ENCODE results near the gene DLL3.

The DLL3 gene

GRCh38 chr19:39489756-39490155 is 9.0 kb upstream of the DLL3 start:
- no peaks in the 10 kb centered on the region for H4K20me1 ChIP-seq (ENCODE audit: insufficient read depth, low read length)
- H2AFZ ChIP-seq (ENCODE audit: low read depth, low read length), result no peak overlapping the region
- peaks cover 34% of the 10 kb centered on the region for H3K36me3 ChIP-seq (replicated peaks; ENCODE audit: low read depth, low read length)
- H3K9ac ChIP-seq (ENCODE audit: low read length), result no peak overlapping the region
- H3K4me1 ChIP-seq (ENCODE audit: low read length), result no peaks in the 10 kb centered on the region
- TF ChIP-seq CTCF (IDR thresholded peaks at IDR 0.05; ENCODE audit: low read depth, low read length) (no peak), EZH2phosphoT487 (IDR thresholded peaks at IDR 0.05; ENCODE audit: low read depth) (no peak)
- no peaks in the 10 kb centered on the region for H3K9me3 ChIP-seq (ENCODE audit: insufficient read depth, low read length)
- H3K27ac ChIP-seq (ENCODE audit: low read length), result no peak overlapping the region
- H3K4me2 ChIP-seq (ENCODE audit: low read length), result no peak overlapping the region
- no peaks in the 10 kb centered on the region for H3K27me3 ChIP-seq (ENCODE audit: low read depth, low read length)
- peaks cover 10% of the 10 kb centered on the region; the same call in 1 of the 2 replicates for H3K79me2 ChIP-seq (ENCODE audit: low read length)
- H3K4me3 ChIP-seq (ENCODE audit: low read length), result no peak overlapping the region

- H3K27ac ChIP-seq (ENCODE audit: low read length), result no peak overlapping the region
- H3K4me2 ChIP-seq (ENCODE audit: low read length), result no peak overlapping the region
- no peaks in the 10 kb centered on the region for H3K27me3 ChIP-seq (ENCODE audit: low read depth, low read length)
- H3K4me3 ChIP-seq (ENCODE audit: low read length), result no peak overlapping the region
- H3K9me3 ChIP-seq (ENCODE audit: insufficient read depth, low read length), result no peaks in the 10 kb centered on the region
- no peak overlapping the region for H2AFZ ChIP-seq (ENCODE audit: low read depth, low read length)
- no peaks in the 10 kb centered on the region for H3K79me2 ChIP-seq (ENCODE audit: low read length)
- H3K9ac ChIP-seq (ENCODE audit: low read length), result no peak overlapping the region
- no peak for TF ChIP-seq CTCF (IDR thresholded peaks at IDR 0.05; ENCODE audit: low read depth, low read length)
- no peak for TF ChIP-seq EZH2phosphoT487 (IDR thresholded peaks at IDR 0.05; ENCODE audit: low read depth)
- H3K4me1 ChIP-seq (ENCODE audit: low read length), result no peaks in the 10 kb centered on the region
- peaks cover 24% of the 10 kb centered on the region for H3K36me3 ChIP-seq (replicated peaks; ENCODE audit: low read depth, low read length)
- H4K20me1 ChIP-seq (ENCODE audit: insufficient read depth, low read length), result no peaks in the 10 kb centered on the region
These were observed 6.5 kb upstream of the DLL3 start for GRCh38 chr19:39492225-39492624.

- no peak for TF ChIP-seq EZH2phosphoT487 (IDR thresholded peaks at IDR 0.05; ENCODE audit: low read depth)
- TF ChIP-seq CTCF (IDR thresholded peaks at IDR 0.05; ENCODE audit: low read depth, low read length), result no peak
- Histone ChIP-seq H3K4me2 (ENCODE audit: low read length) (no peak overlapping the region), H3K4me3 (ENCODE audit: low read length) (no peak overlapping the region), H3K27ac (ENCODE audit: low read length) (no peak overlapping the region), H3K4me1 (ENCODE audit: low read length) (peaks cover 4% of the 10 kb centered on the region), H2AFZ (ENCODE audit: low read depth, low read length) (no peak overlapping the region), H3K9ac (ENCODE audit: low read length) (no peak overlapping the region), H3K36me3 (replicated peaks; ENCODE audit: low read depth, low read length) (peaks cover 23% of the 10 kb centered on the region), H4K20me1 (ENCODE audit: insufficient read depth, low read length) (no peaks in the 10 kb centered on the region), H3K79me2 (ENCODE audit: low read length) (no peaks in the 10 kb centered on the region), H3K9me3 (ENCODE audit: insufficient read depth, low read length) (no peaks in the 10 kb centered on the region), H3K27me3 (ENCODE audit: low read depth, low read length) (no peaks in the 10 kb centered on the region)
These were observed 6.0 kb upstream of the DLL3 start for GRCh38 chr19:39492788-39493187.

- Histone ChIP-seq H3K9ac (ENCODE audit: low read length) (no peak overlapping the region), H3K27me3 (ENCODE audit: low read depth, low read length) (peaks cover 9% of the 10 kb centered on the region), H4K20me1 (ENCODE audit: insufficient read depth, low read length) (no peaks in the 10 kb centered on the region), H3K4me3 (ENCODE audit: low read length) (no peak overlapping the region), H3K4me1 (ENCODE audit: low read length) (peaks cover 10% of the 10 kb centered on the region), H3K9me3 (ENCODE audit: insufficient read depth, low read length) (no peaks in the 10 kb centered on the region), H3K27ac (ENCODE audit: low read length) (no peak overlapping the region), H3K4me2 (ENCODE audit: low read length) (no peak overlapping the region), H2AFZ (ENCODE audit: low read depth, low read length) (no peak overlapping the region), H3K79me2 (ENCODE audit: low read length) (no peaks in the 10 kb centered on the region), H3K36me3 (replicated peaks; ENCODE audit: low read depth, low read length) (peaks cover 6% of the 10 kb centered on the region)
- TF ChIP-seq EZH2phosphoT487 (IDR thresholded peaks at IDR 0.05; ENCODE audit: low read depth) (no peak), CTCF (IDR thresholded peaks at IDR 0.05; ENCODE audit: low read depth, low read length) (no peak)
These were observed 4.1 kb upstream of the DLL3 start for GRCh38 chr19:39494661-39495060.

Measured in OCI-LY3 (cell line).